Skeletal muscle satellite cell (primary cell): Measurements from ENCODE around the gene SLC2A4.

ENCODE experiments used
- H3K27me3 ChIP-seq: 2 replicates; pipeline ENCODE4 v1.7.0; 2013; ENCODE audit warnings: low read length; ENCODE audit not compliant: control insufficient read depth, insufficient read depth
- H3K36me3 ChIP-seq: 2 replicates; pipeline ENCODE4 v1.7.0; 2013; ENCODE audit warnings: mild to moderate bottlenecking, control low read depth, low read length; ENCODE audit not compliant: insufficient read depth
- H3K4me1 ChIP-seq: 2 replicates; pipeline ENCODE4 v1.7.0; 2013; ENCODE audit warnings: low read length; ENCODE audit not compliant: control insufficient read depth, insufficient read depth
- H3K4me2 ChIP-seq: 2 replicates; pipeline ENCODE4 v1.7.0; 2013; ENCODE audit warnings: mild to moderate bottlenecking, low read length
- H3K4me3 ChIP-seq: 2 replicates; pipeline ENCODE4 v1.7.0; 2013; ENCODE audit warnings: low read length
- H3K9ac ChIP-seq: 2 replicates; pipeline ENCODE4 v1.7.0; 2013; ENCODE audit warnings: mild to moderate bottlenecking, low read depth, low read length, moderate library complexity
- H3K9me3 ChIP-seq: replicated peaks from 2 replicates; pipeline ENCODE4 v1.7.0; 2013; ENCODE audit warnings: mild to moderate bottlenecking, control low read depth, low read length

Gene SLC2A4

GRCh38 chr17:7249830-7250229 is 31.7 kb upstream of the SLC2A4 start:
- peak overlapping the region; percentile 93 for H3K4me2 ChIP-seq
- H3K9ac ChIP-seq: peak overlapping the region; percentile 100
- H3K4me1 ChIP-seq: peaks cover 22% of the 10 kb centered on the region
- peaks cover 18% of the 10 kb centered on the region for H3K36me3 ChIP-seq
- peak overlapping the region; percentile 96 for H3K4me3 ChIP-seq
- no peaks in the 10 kb centered on the region for H3K9me3 ChIP-seq
- no peaks in the 10 kb centered on the region for H3K27me3 ChIP-seq

DNA sequence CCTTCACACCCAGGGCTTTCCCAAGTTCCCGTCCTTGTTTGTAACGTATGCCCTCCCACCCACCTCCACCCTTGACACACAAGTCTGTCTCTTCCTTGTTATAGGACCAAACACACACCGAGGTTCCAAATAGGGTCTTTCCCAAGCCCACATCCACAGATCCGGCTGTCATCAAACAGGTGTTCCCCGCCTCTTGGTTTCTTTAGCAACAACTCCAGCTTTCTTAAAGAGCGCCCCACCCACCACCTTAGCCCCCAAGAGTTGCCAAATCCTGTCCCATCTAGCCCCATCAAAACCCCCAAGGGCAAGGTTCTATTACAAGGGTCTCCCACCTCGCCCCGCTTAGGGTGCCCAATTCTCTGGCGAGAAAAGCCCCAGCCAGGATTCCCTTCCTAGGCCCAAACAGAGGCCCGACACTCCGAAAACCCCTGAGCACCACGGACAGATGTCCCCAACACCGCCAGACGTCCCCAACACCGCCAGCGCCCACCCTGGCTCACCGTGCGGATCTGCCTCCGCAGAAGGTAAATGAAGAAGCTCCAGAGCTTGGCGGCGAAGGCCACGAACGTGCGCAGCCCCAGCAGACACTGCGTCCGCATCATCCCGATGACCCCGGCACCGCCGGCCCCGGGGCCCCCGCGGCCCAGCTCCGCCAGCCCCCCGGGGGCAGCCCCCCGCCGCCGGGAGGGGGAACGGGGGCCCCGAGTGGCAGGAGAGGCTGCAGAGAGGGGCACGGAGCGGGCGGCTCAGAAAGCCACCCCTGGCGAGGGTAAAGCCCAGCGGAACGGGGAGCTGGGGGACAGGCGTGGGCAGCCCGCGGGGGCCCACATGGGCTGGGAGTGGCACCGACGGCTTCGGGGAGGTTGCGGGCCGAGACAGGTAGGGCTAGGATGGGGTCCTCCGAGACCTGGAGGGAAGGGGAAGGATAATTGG is 30.6 kb upstream of the SLC2A4 start:
- Histone ChIP-seq H3K9ac (peak overlapping the region; percentile 100), H3K4me3 (peak overlapping the region; percentile 96), H3K9me3 (no peaks in the 10 kb centered on the region), H3K4me1 (peaks cover 22% of the 10 kb centered on the region), H3K36me3 (peaks cover 19% of the 10 kb centered on the region), H3K27me3 (no peaks in the 10 kb centered on the region), H3K4me2 (peak overlapping the region; percentile 93)

DNA sequence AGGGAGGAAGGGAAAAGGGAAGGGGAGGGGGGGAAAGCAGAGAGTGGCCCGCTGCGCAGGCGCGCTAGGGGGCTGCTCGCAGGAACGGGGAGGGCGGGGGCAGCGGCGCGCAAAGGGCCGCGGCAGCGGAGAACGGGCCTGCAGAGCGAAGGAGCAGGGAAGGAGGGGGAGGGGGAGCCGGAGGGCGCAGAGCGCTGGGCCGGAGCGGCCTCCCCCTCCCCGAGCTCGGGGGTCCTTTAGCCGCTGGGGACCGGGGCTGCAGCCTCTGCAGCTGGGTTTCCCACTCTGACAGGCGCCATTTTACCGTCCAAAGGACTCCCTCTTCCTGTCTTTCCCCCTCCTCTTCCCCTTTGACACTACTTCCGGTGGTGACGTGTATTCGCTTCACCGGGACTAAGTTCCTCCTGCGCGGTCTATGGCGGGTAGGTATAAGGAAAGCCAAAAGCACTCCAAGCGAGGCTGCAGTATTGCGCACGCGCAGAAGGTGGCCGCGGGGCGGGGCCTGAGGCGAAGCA is 29.8 kb upstream of the SLC2A4 start, which contains the start of gene CTDNEP1:
Gene CTDNEP1 (minus strand): TSS at position 74 of the 515 bp plus-strand sequence. CDS start 438 bp downstream, outside the sequence.
- H3K36me3 ChIP-seq: peaks cover 17% of the 10 kb centered on the region
- no peaks in the 10 kb centered on the region for H3K27me3 ChIP-seq
- H3K9me3 ChIP-seq: no peaks in the 10 kb centered on the region
- peak within 1 kb of the TSS; percentile 96 for H3K4me3 ChIP-seq
- H3K4me2 ChIP-seq: peak within 1 kb of the TSS; percentile 98
- peaks cover 22% of the 10 kb centered on the region for H3K4me1 ChIP-seq
- peak within 1 kb of the TSS; percentile 100 for H3K9ac ChIP-seq

DNA sequence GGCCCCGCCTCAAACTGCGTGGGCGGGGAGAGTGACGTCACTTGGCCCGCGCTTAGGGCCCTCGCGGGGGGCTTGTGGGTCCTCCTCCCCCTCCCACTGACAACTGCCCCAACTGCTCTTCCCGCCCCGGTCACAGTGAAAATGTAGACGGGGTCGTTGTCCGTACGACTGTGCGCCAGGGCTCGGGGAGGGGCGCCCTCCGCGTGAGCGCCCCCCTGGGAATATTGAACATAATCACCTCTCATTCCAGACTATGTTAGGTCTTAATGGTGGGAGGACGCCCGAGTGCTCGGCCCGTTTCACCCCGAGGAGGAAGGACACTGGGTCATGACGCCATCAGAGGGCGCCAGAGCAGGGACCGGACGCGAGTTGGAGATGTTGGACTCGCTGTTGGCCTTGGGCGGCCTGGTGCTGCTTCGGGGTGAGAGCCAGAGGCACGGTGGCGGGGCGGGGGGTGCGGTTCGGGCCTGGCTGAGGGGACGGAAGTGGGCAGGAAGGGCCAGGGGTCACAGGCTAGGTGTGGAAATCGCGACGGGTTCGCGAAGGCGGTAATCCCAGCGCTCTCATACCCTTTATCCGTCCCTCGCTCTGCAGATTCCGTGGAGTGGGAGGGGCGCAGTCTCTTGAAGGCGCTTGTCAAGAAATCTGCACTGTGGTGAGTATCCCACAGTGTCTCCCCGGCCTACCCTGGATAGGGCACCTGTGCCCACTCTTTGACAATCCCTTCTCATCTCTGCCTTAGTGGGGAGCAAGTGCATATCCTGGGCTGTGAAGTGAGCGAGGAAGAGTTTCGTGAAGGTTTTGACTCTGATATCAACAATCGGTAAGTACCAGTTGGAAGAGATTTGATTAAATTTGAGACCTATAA is 29.1 kb upstream of the SLC2A4 start, which contains the start of gene ELP5:
Gene ELP5 (plus strand): TSS at position 40 of the 868 bp plus-strand sequence. CDS start 336 bp downstream, at position 376.
- Histone ChIP-seq H3K4me1 (peaks cover 22% of the 10 kb centered on the region), H3K36me3 (peaks cover 20% of the 10 kb centered on the region), H3K27me3 (no peaks in the 10 kb centered on the region), H3K4me3 (peak within 1 kb of the TSS; percentile 96), H3K9me3 (no peaks in the 10 kb centered on the region), H3K4me2 (peak within 1 kb of the TSS; percentile 98), H3K9ac (peak within 1 kb of the TSS; percentile 100)

DNA sequence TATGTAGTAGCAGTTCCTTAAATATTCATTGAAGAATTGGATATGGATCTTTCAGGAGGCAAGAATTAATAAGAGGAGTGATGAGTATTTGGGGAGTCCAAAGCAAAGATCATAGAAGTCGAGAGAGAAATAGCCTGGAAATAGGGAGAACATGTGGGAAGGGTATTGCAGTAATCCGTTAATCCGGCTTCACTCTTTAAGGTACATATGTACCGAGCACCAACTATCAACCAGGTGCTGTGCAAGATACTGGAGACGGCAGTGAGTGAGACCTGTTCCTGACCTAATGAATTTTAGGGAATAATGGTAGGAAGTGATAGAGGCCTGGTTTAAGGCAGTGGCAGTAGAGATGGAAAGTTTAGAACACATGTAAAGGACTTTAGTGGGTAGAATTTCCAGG is 28.4 kb upstream of the SLC2A4 start:
- H3K4me2 ChIP-seq: peak overlapping the region; percentile 98
- H3K36me3 ChIP-seq: peaks cover 20% of the 10 kb centered on the region
- peaks cover 22% of the 10 kb centered on the region for H3K4me1 ChIP-seq
- no peaks in the 10 kb centered on the region for H3K27me3 ChIP-seq
- peak overlapping the region; percentile 100 for H3K9ac ChIP-seq
- H3K9me3 ChIP-seq: no peaks in the 10 kb centered on the region
- peak overlapping the region; percentile 96 for H3K4me3 ChIP-seq

DNA sequence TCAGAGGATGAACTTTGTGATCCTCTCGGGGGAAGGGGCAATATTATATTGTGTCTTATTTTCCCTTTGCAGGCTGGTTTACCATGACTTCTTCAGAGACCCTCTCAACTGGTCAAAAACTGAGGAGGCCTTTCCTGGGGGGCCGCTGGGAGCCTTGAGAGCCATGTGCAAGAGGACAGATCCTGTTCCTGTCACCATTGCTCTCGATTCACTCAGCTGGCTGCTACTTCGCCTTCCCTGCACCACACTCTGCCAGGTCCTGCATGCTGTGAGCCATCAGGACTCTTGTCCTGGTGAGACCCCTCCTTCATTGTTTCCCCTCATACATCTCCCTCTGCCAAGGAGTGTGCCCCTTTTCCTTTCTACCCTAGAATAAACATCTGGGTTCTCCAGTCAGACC is 27.0 kb upstream of the SLC2A4 start:
- H3K4me3 ChIP-seq: no peak overlapping the region

DNA sequence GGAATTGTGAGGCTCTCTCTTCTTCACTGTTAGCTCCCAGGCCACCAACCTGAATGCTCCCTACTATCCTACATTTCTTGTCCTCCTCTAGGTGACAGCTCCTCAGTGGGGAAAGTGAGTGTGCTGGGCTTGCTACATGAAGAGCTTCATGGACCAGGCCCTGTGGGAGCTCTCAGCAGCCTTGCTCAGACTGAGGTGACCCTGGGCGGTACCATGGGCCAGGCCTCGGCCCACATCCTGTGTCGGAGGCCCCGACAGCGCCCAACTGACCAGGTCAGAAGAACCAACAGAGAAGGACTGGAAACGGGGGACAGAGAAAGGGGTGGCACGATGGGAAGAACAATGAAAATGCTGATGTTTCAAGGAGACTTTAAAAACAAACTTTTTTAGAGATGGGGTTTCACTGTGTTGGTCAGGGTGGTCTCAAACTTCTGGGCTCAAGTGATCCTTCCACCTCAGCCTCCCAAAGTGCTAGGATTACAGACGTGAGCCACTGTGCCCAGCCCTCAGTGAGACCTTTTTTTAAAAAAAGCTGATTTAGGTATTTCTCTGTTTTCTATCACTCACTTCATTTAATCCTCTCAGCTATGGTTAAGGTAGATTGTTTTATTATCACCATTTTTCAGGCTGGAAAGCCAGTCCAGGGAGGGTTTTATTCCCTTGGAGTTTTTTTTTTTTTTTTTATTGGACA is 24.6 kb upstream of the SLC2A4 start:
- no peak overlapping the region for H3K4me2 ChIP-seq
- H3K9me3 ChIP-seq: no peaks in the 10 kb centered on the region
- no peaks in the 10 kb centered on the region for H3K27me3 ChIP-seq
- no peak overlapping the region for H3K9ac ChIP-seq
- H3K4me1 ChIP-seq: peaks cover 36% of the 10 kb centered on the region
- peaks cover 34% of the 10 kb centered on the region for H3K36me3 ChIP-seq
- no peak overlapping the region for H3K4me3 ChIP-seq

More for the DNA sequence above, 27.0 kb upstream of the SLC2A4 start:
- peaks cover 32% of the 10 kb centered on the region for H3K36me3 ChIP-seq
- H3K4me1 ChIP-seq: peaks cover 26% of the 10 kb centered on the region
- H3K27me3 ChIP-seq: no peaks in the 10 kb centered on the region
- no peak overlapping the region for H3K9ac ChIP-seq
- no peaks in the 10 kb centered on the region for H3K9me3 ChIP-seq
- H3K4me2 ChIP-seq: no peak overlapping the region

DNA sequence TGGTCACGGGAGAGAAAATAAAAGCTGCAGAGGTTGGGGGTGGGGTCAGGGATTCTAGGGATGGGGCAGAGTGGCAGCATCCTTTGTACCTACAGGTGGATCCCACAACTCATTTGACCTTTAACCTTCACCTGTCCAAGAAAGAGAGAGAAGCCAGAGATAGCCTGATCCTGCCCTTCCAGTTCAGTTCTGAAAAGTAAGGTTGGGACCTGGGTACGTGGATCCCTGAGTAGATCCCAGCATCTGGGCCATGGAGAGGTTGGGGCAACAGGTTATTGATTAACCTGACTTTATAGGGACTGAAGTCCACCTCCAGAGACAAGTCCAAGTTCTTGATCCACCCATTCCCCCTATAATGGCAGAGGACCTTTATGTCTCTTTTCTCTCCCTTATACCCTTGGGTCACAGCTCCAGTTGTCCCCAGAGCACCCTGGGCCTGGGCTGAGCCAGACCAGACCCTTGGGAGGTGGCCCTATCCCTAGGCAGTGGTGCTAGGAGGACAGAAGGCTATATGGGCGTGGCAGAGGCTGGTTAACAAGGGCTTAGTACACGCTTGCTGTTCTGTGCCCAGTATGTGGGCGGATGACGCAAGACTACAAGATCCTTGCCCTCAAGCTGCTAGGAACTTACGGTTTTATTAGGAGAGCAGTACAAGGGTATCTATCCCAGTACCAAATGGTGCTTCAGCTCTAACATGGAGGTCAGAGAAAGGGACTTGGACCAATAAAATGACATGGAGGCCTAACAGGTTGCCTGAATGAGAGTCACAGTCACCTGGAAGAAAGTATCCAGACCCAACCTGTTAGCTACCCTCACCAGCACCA is 22.6 kb upstream of the SLC2A4 start:
- no peaks in the 10 kb centered on the region for H3K27me3 ChIP-seq
- H3K9ac ChIP-seq: peak overlapping the region; percentile 49
- no peak overlapping the region for H3K4me3 ChIP-seq
- peaks cover 33% of the 10 kb centered on the region for H3K36me3 ChIP-seq
- H3K4me2 ChIP-seq: peak overlapping the region; percentile 60
- H3K9me3 ChIP-seq: no peaks in the 10 kb centered on the region
- H3K4me1 ChIP-seq: peaks cover 49% of the 10 kb centered on the region

- Histone ChIP-seq H3K4me1 (peaks cover 53% of the 10 kb centered on the region), H3K4me2 (peak overlapping the region; percentile 60), H3K4me3 (no peak overlapping the region), H3K9ac (no peak overlapping the region), H3K36me3 (peaks cover 28% of the 10 kb centered on the region), H3K27me3 (no peaks in the 10 kb centered on the region), H3K9me3 (no peaks in the 10 kb centered on the region)
Observed at GRCh38 chr17:7259555-7259889, 22.0 kb upstream of the SLC2A4 start.

GRCh38 chr17:7260151-7260550 is 21.4 kb upstream of the SLC2A4 start:
- Histone ChIP-seq H3K9ac (no peak overlapping the region), H3K27me3 (no peaks in the 10 kb centered on the region), H3K4me1 (peaks cover 53% of the 10 kb centered on the region), H3K9me3 (no peaks in the 10 kb centered on the region), H3K4me3 (no peak overlapping the region), H3K4me2 (no peak overlapping the region), H3K36me3 (peaks cover 22% of the 10 kb centered on the region)
